ENCODE measurements around the gene GRM4.

GRM4 gene

DNA sequence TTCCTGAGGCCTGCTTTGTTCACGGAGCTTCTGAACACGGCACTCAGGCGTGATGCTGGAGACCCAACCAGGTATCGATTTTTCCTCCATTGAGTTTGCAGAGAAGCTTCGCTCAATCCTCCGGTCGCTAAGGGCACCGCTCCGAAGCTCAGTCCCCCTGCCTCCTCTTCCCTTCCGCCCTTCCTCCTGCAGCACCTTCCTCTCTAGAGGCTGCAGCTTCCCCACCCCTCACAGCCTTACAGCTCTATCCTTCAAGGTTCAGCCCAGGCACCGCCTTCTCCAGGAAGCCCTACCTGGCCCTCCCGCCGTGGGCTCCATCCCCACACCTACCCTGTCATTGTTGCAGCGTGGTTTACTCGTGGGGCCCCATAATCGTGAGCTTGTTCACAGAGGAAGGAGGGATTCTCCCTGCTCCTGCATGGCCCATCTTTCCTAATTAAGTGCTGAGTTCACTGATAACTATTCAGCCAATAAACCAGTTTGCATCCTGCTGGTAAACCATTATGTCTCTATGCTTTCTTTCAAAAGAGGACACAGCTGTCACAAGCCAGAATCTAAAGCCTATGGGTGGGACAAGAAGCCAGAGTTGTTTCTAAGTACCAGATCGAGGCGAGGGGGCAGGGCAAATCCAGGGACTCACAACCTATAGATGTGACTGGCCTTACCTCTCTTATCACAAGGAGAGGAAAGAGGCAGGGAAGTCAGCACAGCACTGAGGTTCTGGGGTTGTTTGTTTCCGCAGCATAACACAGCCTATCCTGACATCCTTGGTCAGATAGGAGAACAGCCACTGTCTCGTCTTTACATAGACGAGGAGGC is 152.0 kb downstream of the GRM4 start:
- no peak for DNase-seq (ENCODE audit: low read depth)

DNA sequence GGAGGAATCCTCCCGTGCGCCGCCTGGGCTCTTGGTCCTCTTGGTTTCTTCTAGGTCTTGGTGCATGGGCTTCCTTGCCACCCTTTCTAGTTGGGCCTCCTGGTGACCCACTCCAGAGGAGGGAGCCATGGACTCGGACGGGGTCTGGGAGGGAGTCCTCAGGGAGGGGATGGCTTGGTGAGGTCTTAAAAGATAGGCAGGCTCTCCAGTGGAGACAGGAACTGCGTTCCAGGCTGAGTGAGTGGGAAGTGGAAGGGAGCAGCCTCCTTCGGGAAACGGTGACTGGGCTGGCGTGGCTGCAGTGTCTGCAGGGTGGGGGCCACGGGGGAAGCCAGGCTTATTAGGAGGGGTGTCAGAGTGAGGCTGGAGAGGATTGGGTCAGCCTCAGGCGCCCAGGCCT is 152.8 kb downstream of the GRM4 start:
- DNase-seq (ENCODE audit: low read depth), result no peak

DNA sequence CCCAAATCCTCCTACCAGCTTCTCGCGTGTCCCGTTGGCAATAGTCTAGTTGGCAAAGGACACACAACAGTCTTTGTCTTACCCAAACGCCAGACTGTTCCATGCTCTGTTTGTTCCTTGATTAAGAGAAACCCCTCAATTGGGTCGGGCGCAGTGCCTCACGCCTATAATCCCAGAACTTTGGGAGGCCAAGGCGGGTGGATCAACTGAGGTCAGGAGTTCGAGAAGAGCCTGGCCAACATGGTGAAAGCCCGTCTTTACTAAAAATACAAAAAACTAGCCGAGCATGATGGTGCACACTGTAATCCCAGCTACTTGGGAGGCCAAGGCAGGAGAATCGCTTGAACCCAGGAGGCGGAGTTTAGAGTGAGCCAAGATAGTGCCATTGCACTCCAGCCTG is 153.7 kb downstream of the GRM4 start:
- no peak for DNase-seq (ENCODE audit: low read depth)

DNA sequence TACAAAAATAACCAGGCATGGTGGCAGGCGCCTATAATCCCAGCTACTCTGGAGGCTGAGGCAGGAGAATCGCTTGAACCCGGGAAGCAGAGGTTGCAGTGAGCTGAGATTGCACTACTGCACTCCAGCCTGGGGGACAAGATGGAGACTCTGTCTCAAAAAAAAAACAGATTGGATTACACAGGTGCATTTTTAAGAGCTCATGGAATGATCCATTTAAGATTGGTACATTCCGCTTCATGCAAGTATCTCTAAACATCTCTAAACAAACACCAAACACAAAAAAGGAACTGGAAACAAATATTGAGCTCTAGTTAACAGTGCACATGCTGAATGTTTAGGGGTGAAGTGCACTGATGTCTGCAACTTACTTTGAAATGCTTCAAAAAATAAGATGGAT is 154.3 kb downstream of the GRM4 start:
- no peak for DNase-seq (ENCODE audit: low read depth)

DNA sequence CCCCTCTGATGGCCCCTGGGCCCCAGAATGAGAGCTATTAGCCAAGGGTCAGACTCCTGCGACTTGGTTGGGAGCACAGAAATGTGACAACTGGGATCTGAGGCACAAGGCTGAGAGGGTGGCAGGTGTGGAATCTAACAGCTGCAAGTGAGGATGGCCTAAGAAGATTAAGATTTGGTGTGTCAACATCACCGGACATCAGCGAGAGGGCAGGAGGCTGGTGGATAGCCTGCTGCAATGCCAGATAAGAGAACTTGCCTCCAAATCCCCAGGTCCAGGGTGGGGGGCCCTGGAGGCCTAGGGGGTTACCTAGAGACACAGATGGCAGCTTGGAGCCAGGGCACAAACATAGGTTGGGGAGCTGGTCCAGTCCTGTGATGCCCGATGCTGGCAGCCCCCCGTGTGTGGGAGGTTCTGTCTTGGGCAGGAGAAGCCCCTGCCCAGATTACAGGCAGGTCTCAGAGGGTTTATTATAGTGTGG is 155.8 kb downstream of the GRM4 start:
- DNase-seq (ENCODE audit: low read depth), result no peak

DNA sequence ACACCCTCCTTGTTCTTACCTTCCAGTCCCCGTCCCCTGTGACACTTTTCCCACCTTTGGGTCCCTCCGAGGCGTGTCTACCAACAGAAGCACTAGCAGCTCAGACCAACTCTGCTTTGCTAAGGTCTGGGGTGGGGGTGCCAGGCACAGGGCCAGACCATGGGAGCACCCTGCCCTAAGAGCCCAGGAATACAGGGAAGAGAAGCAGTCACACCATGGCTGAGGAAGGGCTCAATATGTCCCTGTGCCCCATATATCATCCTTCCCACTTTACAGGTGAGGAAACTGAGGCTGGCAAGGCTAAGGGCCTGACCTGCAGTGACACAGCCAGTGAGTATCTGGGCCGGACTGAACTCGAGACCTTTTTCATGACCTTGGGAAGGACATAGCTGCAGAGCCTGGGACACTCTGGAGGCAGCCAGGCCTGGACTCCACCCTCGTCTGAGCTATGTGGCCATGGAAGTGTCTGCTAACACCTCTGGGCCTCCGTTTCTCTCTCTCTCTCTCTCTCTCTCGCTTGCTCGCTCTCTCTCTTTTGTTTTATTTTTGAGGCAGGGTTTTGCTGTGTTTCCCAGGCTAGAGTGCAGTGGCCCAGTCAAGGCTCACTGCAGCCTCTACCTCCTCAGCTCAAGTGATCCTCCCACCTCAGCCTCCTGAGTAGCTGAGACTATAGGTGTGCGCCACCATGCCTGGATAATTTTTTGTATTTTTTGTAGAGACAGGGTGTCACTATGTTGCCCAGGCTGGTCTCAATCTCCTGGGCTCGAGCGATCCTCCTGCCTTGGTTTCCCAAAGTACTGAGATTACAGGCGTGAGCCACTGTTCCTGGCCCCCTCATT is 156.7 kb downstream of the GRM4 start:
- no peak for DNase-seq (ENCODE audit: low read depth)

DNA sequence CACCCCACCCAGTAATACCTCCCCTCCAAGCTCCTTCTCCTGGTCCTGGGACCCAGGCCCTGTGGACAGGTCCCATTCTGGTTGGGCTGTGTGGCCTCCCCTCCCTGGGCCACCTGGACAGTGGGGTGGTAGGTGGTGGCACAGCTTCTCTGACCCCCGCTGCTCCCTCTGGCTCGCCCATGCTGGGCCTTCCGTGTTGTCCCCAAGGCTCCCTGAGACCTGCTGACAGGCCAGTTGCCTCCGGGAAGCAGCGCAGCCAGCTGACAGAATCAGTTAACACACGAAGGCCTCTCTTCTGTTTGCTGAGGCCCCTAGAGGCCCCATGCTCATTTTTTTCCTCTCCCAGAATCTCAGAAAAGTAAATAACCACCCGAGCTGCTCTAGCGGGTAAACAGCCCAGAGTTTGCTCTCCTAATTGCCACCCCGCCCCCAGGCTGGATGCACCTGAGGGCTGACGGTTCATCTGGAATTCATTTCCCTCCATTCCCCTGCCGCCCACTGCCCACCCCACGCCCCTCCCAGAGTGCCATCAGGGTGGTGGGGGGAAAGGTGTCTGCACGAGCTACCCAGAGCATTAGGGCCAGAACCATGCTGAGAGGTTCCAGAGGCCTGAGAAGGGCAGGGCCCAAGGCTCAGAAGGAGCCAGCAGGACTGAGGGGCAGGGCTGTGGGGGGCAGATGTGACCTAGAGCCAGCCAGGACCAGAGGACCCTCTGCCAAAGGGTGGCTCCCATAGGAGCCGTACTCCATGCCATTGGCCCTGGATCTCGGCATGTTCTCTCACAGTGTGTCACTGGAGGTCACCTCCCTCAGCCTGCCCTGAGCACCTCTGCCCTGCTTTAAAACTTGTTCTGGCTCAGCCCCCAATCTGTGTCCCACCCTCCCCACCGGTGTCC is 157.5 kb downstream of the GRM4 start:
- no peak for DNase-seq (ENCODE audit: low read depth)

DNA sequence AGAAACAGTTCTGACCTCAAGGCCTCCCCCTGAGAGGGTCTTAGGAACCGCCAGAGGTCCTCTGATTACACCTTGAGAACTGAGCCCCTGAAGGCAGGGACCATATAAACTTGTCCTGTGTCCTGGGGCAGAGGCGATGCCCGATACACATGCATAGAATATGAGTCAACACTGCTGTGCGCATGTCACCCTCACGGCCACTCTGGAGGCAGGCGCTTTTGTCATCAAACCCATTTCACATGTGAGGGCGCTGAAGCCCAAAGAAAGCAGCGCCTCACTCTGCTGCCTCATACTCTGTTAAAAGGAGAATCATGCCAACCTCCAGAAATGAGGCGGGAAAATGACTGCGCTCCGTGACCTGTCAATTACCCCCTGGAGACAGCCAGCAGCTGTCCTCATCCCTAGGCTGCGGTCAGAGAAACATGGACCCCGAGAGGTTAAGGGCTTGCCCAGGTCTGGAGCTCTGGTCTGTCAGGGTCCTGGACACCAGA is 158.3 kb downstream of the GRM4 start:
- no peak for DNase-seq (ENCODE audit: low read depth)

DNA sequence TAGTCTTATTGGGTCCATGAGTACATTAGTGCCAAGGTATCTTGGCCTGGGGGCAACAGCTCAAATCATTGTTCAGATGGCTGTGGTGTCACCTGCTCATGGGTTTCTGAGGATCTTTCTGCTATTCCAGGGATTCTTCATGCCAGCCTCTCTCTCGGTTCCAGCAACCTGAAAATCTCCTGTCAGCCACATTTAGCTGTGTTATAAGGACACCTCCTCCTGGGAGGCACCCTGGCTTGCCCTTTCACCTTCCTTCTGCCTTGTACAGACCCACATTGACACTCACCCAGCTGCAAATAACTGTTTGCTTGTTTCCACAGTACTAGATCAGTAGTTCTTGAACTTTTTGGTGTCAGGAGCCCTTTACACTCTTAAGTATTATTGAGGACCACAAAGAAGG is 159.9 kb downstream of the GRM4 start:
- DNase-seq (ENCODE audit: low read depth), result no peak

DNA sequence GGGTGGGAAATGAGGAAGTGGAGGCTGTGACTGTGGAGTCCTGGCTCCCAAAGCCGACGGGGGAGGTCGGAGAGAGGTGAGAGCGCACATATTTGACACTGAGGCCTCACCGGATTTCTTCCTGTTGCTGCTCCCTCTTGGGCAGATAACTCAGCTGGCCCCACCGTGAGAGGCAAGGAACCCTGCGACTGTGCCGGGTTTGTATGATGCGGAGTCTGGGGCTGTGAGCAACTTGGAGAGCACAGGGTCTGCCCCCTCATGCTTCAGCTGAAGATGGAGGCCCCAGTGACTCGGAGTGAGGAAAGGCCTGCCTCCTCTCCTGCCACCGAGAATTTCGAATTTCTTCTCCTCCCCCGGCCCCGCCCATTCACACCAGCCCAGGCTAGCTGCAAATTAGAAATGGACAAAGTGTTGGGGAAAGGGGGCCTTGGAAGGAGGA is 160.6 kb downstream of the GRM4 start:
- DNase-seq (ENCODE audit: low read depth), result no peak

DNA sequence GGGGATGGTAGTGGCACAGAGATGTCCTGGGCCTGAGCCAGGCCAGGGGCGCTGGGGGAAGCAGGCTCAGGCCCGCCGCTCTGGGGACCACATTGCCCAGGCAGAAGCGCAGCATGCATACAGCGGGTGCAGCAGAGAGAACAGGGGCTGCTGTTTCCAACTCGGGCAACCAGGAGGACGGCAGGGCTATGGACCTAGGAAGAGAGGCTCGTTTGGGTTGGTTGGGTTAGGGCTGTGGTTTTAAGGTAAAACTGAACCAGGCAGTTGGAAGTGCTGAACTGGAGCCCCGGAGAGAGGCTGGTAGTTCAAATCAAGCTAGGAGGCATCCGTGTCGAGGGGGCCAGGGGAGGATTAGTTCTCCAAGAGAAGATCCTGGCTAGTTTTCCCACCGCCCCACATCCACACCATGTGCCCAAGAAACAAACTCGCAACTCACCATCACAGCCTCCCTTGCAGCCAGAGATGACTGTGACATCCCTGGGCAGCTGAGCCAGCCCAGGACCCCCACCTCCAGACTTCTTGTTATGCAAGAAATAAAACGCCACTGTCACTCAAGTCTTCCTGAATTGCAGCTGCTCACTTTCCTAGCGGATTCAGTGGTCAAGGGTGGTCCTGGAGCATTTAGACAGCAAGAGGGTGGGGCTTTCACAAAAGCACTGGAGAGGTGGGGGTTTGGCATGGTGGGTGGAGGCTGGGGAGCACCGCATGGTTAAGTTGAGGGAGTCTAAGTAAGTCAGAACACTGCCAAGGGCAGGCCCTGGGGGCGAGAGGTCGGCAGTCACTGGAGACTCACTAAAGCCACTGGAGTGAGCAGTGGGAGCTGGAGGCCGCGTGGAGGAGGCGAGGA is 161.2 kb downstream of the GRM4 start:
- DNase-seq (ENCODE audit: low read depth), result no peak

DNA sequence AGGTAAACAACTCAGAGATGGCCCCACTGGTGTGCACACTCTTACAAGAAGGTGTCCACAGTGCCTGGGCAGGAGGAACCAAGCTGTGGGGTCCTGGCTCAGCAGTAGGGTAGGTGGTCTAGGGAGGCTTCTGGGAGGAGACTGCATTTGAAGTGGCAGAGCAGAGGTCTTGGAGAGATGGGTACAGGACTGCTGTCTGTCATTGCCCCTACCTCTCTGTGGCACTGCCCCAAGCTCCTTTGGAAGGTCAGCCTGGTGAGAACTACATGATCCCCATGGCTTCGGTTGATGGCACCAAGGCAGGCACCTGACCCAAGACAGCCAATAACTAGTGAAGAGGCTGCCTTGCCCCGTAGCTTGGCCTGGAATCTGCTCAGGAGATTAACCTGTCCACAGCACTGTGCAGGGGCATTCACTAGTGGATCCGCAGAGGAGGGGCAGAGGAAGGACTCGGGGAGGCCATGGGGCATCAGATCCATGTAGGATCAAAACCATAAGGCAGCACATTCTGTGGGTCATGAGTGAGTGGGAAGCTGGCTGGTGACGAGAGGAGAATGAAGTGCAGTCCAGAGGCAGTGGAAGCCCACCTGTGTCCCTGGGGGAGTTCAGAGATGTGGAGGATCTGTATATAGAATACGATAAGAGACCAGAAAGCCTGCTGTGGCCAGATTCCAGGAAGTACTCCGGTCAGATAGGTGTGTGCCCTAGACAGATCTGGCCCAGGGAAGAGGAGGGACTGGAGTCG is 162.0 kb downstream of the GRM4 start:
- DNase-seq (ENCODE audit: low read depth), result no peak

DNA sequence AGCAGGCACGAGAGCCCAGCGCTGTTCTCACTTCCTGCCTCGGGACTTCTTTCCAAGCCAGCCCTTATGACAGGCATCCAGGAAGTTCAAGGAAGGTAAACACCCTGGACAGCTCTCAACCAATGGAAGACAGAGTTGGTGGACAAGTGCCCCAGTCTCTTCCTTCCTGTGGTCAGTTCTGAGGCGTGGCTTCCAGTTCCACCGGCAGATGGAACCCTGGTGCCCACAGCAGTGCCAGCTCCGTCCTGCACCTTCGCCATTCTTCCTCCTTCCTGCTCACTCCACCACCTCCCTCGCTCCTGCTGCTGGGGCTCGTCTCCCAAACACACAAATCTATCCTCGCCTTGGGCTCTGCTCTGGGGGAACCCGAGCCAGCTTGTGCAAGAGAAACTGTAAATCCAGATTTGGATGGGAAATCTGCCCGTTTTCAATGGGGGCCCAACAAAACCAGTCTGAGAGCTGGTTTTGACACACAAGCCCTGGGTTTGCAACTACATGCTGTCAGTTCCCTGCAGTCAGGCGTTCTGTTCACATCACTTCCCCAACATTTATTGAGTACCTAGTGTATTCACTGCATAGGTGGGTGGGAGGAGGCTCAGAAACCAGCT is 162.7 kb downstream of the GRM4 start:
- no peak for DNase-seq (ENCODE audit: low read depth)

DNA sequence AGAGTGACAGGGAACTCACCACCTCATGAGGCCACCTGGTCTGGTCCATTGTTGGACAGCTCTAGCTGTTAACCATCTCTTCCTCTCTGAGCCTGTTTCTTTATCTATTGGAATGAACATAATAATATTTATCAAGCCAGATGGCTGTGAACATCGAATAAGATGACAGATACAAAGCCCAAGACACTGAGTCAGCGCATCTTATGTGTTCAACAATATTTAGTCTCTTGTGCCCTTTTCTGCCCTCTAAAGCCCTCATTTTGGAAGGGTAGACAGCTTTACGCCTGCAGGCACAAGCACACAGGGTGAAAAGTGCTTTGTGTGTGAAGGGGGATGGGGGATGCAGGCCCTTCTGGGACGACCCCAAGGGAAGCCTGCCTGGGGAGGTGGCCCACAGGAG is 164.0 kb downstream of the GRM4 start:
- DNase-seq (ENCODE audit: low read depth), result no peak

DNA sequence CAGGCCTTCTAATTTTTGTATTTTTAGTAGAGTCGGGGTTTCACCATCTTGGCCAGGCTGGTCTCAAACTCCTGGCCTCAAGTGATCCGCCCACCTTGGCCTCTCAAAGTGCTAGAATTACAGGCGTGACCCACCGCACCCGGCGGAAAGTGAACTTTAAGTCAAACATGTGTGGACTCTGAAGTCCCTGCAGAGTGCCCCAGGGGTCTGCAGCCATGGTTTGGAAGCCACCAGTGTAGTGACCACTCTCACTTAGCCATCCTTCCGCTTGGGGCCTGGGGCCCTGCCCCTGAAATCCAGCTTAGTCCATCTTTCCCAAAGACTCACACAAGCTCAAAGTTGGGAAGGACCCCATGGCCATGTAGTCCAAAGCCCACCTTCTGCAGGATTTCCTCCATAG is 164.5 kb downstream of the GRM4 start:
- DNase-seq (ENCODE audit: low read depth), result no peak

DNA sequence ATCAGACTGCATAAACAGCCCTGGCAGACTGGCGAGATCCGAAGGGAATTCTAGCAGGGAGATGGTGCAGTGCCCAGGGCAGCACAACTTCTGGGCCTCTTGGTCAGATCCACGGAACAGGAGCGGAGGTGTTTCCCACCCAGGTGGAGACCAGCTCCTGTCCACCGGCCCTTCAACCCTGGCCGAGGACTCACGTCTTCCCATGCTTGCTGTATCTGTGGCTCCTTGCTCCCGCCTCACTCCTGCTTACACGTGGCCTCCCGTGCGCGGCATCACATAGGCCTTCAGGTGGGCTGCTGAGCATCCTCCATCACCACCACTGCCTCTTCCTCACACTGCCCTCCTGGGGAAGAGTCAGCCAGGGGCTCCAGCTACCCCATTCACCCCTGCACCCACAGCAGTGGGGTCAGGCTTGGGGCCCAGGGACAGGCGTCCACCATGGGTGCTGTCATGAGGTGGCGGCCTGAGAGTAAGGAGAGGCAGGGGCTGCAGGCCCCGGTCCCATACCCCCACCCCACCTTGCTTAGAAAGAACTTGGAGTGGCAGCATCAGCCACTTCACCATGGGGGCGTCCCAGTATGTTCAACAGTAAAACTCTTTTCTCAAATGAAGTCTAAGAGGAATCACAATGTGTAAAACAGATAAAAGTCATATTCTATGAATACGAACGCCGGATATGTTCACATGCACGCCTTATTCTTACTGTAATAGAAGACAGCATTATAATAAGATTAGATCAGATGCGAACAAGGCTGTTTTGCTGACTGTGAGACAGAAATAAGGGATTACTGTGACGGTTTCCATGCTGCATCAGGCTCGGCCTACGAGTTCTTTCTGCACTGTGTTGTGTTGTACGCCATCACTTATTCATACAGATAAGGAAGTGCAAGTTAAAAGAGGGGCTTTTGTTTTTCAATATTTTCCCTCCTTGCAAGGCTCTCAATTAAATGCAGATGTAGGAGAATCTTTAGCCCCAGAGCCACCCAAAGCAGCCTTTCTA is 165.4 kb downstream of the GRM4 start:
- no peak for DNase-seq (ENCODE audit: low read depth)

DNA sequence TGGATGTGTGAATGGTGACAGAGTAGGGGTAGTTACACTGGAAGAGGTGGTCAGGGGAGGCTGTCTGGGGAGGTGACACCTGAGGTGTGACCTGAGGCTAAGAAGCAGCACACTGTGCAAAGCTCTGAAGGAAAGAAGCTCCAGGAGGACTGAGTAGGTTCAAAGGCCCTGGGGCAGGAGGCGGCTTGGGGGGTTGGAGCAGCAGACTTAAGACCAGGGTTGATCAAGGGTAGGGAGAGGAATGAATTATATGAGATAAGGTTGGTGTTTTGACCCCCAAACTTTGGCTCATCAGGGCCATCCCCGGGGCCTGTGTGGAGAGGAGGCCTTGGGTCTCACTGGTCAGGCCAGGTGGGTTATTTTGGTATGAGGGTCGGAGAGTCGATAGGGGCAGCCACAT is 166.1 kb downstream of the GRM4 start:
- no peak for DNase-seq (ENCODE audit: low read depth)

DNA sequence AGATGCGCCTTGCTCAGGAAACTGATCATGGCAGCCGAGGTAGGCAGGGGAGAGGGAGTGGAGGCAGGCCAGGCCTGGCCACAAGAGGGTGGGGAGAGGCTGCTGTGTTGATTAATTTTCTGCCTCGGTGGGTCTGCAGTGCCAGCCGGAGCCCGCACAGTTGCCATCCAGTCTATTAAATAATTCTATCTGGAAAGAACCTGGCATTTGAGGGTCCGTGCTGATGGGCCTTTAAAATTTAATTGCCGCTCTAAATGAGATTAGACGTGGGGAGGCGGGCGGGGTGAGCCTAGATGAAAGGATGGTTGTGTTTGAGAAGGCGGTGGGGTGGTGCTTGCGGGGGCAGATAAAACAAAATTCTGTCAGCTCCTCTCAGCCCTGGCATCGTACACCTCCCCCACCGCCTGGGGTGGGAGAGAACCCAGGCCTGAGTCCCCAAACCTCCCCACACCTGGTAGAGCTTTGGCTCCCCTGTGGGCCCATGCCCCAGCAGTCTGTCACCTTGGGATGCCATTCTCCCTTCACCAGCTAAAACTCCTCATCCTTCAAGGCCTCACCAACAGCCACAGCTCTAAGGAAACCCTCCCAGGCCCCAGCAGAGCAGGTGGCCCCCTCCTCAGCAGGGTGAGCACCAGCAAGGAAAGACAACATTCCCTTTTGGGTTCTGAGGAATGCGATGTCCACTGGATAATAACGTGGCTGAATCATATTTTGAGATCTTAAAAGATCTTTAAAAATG is 167.3 kb downstream of the GRM4 start:
- no peak for DNase-seq (ENCODE audit: low read depth)

Data from iris pigment epithelial cell (primary cell).